Measurements from ENCODE around the gene DCN.
"Not testable (repeated sequence)": the region's sequence is repeated elsewhere in the genome, so short reads cannot be mapped to it uniquely, and the experiment has no call there.

DCN gene

DNA sequence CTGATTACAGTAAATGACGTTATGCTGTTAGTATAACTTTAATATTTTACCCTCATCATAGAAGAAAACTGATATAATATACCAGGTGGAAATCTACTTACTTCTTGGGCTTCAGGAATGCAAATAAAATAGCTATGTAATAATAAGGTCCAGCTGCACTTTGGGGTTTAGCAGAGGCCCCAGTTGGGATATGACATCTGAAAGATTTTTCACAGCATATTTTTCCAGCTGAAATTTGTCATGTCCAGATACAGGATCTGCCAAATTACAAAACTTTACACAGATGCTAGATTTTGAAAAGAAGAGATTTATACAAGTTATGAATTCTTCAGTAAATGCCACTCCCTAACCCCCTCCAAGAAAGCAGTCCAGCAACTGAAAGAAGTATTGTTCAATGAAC lies 29.2 kb upstream of the DCN start:
- Histone ChIP-seq H3K4me3 (ENCODE audit: severe bottlenecking) (no peak overlapping the region), H3K27ac (ENCODE audit: poor library complexity, severe bottlenecking) (no peak overlapping the region), H3K36me3 (ENCODE audit: low read depth) (no peaks in the 10 kb centered on the region), H3K27me3 (ENCODE audit: insufficient read depth, poor library complexity, severe bottlenecking) (no peaks in the 10 kb centered on the region), H3K4me1 (ENCODE audit: insufficient read depth, poor library complexity, severe bottlenecking) (no peaks in the 10 kb centered on the region), H3K9me3 (ENCODE audit: severe bottlenecking) (no peaks in the 10 kb centered on the region)
- ATAC-seq (ENCODE audit: low read depth) (no peak), DNase-seq (ENCODE audit: low spot score) (no peak)
- TF ChIP-seq, protein P1, sequence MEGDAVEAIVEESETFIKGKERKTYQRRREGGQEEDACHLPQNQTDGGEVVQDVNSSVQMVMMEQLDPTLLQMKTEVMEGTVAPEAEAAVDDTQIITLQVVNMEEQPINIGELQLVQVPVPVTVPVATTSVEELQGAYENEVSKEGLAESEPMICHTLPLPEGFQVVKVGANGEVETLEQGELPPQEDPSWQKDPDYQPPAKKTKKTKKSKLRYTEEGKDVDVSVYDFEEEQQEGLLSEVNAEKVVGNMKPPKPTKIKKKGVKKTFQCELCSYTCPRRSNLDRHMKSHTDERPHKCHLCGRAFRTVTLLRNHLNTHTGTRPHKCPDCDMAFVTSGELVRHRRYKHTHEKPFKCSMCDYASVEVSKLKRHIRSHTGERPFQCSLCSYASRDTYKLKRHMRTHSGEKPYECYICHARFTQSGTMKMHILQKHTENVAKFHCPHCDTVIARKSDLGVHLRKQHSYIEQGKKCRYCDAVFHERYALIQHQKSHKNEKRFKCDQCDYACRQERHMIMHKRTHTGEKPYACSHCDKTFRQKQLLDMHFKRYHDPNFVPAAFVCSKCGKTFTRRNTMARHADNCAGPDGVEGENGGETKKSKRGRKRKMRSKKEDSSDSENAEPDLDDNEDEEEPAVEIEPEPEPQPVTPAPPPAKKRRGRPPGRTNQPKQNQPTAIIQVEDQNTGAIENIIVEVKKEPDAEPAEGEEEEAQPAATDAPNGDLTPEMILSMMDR (IDR thresholded peaks at IDR 0.05; ENCODE audit: poor library complexity, severe bottlenecking): no peak

DNA sequence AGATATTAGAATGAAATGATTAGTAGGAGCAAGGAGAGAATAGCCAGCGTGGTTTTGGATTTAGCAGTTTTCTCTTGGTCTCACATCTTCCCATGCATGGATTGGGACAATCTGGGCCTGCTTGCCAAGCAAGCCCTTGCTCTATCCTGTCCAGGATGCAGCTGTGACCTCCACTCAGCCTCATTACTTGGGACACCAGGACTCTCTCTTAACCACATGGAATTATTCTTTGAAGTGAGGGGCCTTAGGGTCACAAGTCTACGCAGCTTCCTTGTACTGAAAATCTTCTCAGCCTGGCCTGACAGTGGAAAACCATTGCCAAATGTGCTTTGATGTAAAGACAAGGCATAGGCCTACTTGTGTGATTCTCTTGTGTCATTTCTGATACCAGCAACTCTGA lies 28.0 kb upstream of the DCN start:
- Histone ChIP-seq H3K4me3 (ENCODE audit: severe bottlenecking) (no peak overlapping the region), H3K4me1 (ENCODE audit: insufficient read depth, poor library complexity, severe bottlenecking) (peaks cover 6% of the 10 kb centered on the region), H3K27ac (ENCODE audit: poor library complexity, severe bottlenecking) (no peak overlapping the region), H3K9me3 (ENCODE audit: severe bottlenecking) (no peaks in the 10 kb centered on the region), H3K27me3 (ENCODE audit: insufficient read depth, poor library complexity, severe bottlenecking) (no peaks in the 10 kb centered on the region), H3K36me3 (ENCODE audit: low read depth) (no peaks in the 10 kb centered on the region)
- TF ChIP-seq, protein P1 (IDR thresholded peaks at IDR 0.05; ENCODE audit: poor library complexity, severe bottlenecking): no peak
- DNase-seq (ENCODE audit: low spot score) (no peak), ATAC-seq (ENCODE audit: low read depth) (no peak)

DNA sequence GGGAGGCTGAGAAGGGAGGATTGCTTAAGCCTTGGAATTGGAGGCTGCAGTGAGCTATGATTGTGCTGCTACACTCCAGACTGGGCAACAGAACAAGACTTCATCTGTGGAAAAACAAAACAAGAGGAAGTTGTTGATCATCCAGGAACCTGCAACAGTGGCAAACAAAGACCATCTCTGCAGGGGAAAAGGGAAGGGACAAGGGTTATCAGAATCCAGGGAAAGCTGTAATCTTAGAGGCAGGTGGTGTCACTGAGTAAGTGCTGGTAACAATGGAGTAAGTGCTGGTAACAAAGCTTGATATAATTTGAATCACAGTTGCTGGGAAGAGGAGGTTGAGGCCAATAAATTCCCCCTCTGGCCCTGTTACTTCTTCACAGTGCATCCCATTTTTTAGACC lies 27.5 kb upstream of the DCN start:
- Histone ChIP-seq H3K27ac (ENCODE audit: poor library complexity, severe bottlenecking) (no peak overlapping the region), H3K9me3 (ENCODE audit: severe bottlenecking) (no peaks in the 10 kb centered on the region), H3K4me3 (ENCODE audit: severe bottlenecking) (no peak overlapping the region), H3K4me1 (ENCODE audit: insufficient read depth, poor library complexity, severe bottlenecking) (peaks cover 7% of the 10 kb centered on the region), H3K27me3 (ENCODE audit: insufficient read depth, poor library complexity, severe bottlenecking) (no peaks in the 10 kb centered on the region), H3K36me3 (ENCODE audit: low read depth) (no peaks in the 10 kb centered on the region)
- DNase-seq (ENCODE audit: low spot score) (no peak), ATAC-seq (ENCODE audit: low read depth) (no peak)
- TF ChIP-seq, protein P1 (IDR thresholded peaks at IDR 0.05; ENCODE audit: poor library complexity, severe bottlenecking): no peak

DNA sequence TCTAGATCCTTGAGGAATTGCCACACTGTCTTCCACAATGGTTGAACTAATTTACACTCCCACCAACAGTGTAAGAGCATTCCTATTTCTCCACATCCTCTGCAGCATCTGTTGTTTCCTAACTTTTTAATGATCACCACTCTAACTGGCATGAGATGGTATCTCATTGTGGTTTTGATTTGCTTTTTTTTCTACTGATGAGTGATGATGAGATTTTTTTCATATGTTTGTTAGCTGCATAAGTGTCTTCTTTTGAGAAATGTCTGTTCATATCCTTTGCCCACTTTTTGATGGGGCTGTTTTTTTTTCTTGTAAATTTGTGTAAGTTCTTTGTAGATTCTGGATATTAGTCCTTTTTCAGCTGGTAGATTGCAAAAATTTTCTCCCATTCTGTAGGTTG lies 24.7 kb upstream of the DCN start:
- not testable (repeated sequence) for H3K9me3 ChIP-seq (ENCODE audit: severe bottlenecking); ATAC-seq (ENCODE audit: low read depth); H3K27ac ChIP-seq (ENCODE audit: poor library complexity, severe bottlenecking); H3K36me3 ChIP-seq (ENCODE audit: low read depth); H3K4me3 ChIP-seq (ENCODE audit: severe bottlenecking); H3K27me3 ChIP-seq (ENCODE audit: insufficient read depth, poor library complexity, severe bottlenecking); H3K4me1 ChIP-seq (ENCODE audit: insufficient read depth, poor library complexity, severe bottlenecking); DNase-seq (ENCODE audit: low spot score)

DNA sequence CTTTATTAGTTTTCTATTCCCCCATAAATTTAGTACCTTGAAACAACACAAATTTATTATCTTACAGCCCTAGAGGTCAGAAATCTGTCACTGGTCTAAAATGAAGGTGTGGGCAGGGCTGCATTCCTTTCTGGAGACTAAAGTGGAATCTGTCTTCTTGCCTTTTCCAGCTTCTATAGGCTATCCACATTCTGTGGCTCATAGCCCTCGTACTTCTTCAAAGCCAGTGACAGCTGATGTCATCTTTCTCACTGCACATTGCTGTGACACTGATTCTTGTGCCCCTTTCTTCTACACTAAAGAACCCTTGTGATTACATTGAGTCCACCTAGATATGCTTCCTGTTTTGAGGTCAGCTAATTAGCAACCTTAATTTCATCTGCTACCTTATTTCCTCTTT lies 23.2 kb upstream of the DCN start:
- Histone ChIP-seq H3K4me1 (ENCODE audit: insufficient read depth, poor library complexity, severe bottlenecking) (peaks cover 14% of the 10 kb centered on the region), H3K27me3 (ENCODE audit: insufficient read depth, poor library complexity, severe bottlenecking) (no peaks in the 10 kb centered on the region), H3K4me3 (ENCODE audit: severe bottlenecking) (no peak overlapping the region), H3K27ac (ENCODE audit: poor library complexity, severe bottlenecking) (no peak overlapping the region), H3K36me3 (ENCODE audit: low read depth) (no peaks in the 10 kb centered on the region), H3K9me3 (ENCODE audit: severe bottlenecking) (no peaks in the 10 kb centered on the region)
- peak; percentile 41; the same call in 1 of the 3 replicates for ATAC-seq (ENCODE audit: low read depth)
- TF ChIP-seq, protein P1 (IDR thresholded peaks at IDR 0.05; ENCODE audit: poor library complexity, severe bottlenecking): no peak
- DNase-seq (ENCODE audit: low spot score): no peak

All from RWPE2 (cell line).